ENCODE measurements around the gene RPL34. TPM values are rescaled to one million over a fixed set of nuclear protein-coding genes. Genes with fewer than 3 reads are reported as not detected.

Gene RPL34
- total RNA-seq, 2 donors from 2014 or later: 1,481 to 2,007 TPM

DNA sequence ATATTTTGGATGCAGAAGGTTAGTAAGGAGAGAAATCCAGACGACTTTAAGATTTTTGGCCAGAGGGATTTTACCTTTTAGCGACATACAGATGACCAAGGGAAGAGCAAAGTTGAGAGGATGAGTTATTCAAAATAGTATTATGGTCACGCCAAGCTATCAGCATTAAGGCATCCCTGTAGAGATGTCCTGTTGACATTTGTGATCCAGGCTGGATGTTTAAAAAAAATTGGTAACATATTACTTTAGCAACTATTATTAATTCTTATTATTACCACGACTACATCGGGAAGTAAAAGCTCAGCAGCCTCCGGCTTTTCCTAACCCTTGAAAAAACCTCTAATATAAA lies 29.5 kb downstream of the RPL34 start:
- no peaks in the 10 kb centered on the region for H3K9me3 Mint-ChIP-seq
- H3K27ac Mint-ChIP-seq: peak overlapping the region; percentile 98
- peaks cover 24% of the 10 kb centered on the region for H3K36me3 Mint-ChIP-seq (ENCODE audit: low read depth)
- peak; percentile 2 for ATAC-seq (replicated peaks)
- peak overlapping the region; percentile 97 for H3K4me3 Mint-ChIP-seq
- H3K4me1 Mint-ChIP-seq: peaks cover 21% of the 10 kb centered on the region
- no peaks in the 10 kb centered on the region for H3K27me3 Mint-ChIP-seq

DNA sequence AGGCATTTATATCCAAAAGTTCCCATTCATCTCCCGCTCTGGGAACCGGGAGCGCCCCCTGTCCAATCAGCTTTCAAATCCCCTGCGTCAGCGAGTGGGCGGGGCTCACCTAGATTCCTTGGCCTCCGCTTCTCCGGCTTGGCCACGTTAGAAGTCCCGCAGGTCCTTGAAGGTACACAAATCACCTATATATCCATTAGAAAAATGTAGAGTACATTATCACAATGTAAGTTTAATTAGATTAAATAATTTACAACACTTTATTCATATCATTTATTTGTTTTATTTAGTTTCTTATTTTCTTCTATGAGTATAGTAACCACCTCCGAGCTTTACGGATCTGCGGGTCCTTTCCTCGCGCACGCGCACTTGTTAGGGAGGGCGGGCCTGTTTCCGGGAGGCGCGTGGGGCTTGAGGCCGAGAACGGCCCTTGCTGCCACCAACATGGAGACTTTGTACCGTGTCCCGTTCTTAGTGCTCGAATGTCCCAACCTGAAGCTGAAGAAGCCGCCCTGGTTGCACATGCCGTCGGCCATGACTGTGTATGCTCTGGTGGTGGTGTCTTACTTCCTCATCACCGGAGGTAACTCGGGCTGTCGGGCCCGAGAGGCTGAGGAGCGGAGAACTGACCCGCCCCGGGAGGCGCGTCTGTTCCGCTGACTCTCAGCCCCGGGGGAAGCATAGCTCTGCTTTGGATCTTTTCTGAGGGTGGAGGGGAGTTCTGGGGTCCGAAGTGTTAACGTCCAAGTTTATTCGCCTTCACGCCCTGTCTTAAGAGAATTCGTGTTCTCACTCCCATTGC lies 30.0 kb downstream of the RPL34 start, which contains the start of gene OSTC:
OSTC (plus strand) TSS at position 388 of the 802 bp plus-strand sequence; CDS start at position 445, 57 bp downstream.
- Mint-ChIP-seq H3K27ac (peak within 1 kb of the TSS; percentile 98), H3K36me3 (ENCODE audit: low read depth) (peaks cover 30% of the 10 kb centered on the region), H3K27me3 (no peaks in the 10 kb centered on the region), H3K4me3 (peak within 1 kb of the TSS; percentile 97), H3K9me3 (no peaks in the 10 kb centered on the region), H3K4me1 (peaks cover 21% of the 10 kb centered on the region)
- ATAC-seq (replicated peaks): peak; percentile 93

DNA sequence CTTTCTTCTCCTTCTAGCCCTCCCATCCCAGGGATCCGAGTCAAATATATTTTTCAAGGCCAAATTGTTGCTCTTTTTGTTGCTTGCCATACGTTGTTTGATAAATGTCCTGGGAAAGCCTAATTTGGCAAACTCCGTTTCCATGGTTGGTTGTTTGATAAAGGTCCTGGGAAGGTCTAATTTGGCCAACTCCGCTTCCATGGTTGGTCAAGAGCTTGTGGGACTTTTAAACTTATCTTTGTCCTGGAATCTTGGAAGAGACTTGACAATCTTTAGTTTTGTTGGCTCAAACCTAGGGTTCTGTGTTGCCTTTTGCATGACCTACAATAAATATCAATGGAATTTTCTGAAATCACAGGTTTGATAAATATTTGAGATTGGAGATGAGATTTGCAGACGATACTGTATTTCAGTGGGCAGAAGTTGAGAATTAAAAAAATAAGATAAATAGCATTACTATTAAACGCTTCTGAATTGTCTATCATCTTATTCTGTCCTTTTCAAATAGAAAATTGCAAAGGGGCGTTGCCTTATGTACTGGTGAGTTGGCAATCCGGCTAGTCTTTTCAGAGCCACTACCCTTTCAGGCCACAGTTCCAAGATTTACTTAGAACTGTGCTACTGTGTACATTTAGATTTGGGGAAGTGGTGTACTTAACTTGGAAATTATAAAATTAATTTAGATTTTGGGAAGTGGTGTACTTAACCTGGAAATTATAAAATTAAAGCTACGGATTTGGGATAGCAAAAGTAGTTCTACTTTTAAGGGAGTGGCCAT lies 30.8 kb downstream of the RPL34 start:
- H3K4me1 Mint-ChIP-seq: peaks cover 21% of the 10 kb centered on the region
- H3K27ac Mint-ChIP-seq: peak overlapping the region; percentile 98
- peaks cover 38% of the 10 kb centered on the region for H3K36me3 Mint-ChIP-seq (ENCODE audit: low read depth)
- no peaks in the 10 kb centered on the region for H3K9me3 Mint-ChIP-seq
- no peak for ATAC-seq (replicated peaks)
- no peaks in the 10 kb centered on the region for H3K27me3 Mint-ChIP-seq
- H3K4me3 Mint-ChIP-seq: peak overlapping the region; percentile 97

DNA sequence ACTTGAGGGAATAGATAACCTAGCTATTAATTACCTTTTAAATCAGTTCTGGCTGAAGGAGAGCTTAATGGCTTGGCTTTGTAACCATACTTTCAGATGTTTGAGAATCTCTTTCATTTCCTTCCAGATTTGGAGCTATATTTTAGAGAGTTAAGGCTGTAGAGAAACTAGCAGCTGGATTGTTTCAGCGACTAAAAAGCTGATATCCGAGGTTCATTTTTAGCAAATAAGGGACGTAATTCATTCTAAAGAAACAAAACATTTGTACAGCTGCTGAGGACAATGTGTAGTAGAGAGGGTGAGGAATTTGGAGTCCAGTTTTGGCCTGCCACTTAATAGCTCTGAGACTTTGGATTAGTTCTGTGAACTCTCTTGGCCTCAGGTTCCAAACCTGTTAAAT lies 42.3 kb downstream of the RPL34 start:
- Mint-ChIP-seq H3K9me3 (no peaks in the 10 kb centered on the region), H3K4me1 (peaks cover 5% of the 10 kb centered on the region), H3K27me3 (no peaks in the 10 kb centered on the region), H3K36me3 (ENCODE audit: low read depth) (peaks cover 97% of the 10 kb centered on the region), H3K4me3 (no peak overlapping the region), H3K27ac (no peak overlapping the region)
- no peak for ATAC-seq (replicated peaks)

DNA sequence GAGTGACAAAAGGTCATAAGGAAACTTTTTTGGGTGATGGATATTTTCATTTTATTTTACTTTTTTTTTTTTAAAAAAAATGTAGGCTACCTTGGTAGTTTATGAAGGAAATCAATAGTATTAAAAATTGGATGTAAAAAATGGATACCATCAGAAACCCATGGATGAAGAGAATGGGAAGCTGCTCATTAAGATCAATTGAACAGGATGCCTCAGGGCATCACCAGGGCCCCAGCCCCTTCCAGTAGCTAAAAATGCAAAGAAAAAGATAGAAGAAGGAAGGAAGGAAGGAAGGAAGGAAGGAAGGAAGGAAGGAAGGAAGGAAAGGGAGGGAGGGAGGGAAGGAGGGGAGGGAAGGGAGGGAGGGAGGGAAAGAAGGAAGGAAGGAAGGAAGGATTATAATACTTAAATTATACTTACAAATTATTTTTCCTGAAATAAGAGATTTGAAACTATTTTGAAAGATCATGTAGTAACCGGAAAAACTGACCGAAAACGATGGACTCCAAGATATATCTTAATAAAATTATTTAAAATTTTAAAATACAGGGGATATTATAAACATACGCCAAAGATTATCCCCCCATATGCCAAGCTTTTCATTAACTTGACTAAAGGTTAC lies 54.1 kb downstream of the RPL34 start:
- Mint-ChIP-seq H3K4me3 (no peak overlapping the region), H3K4me1 (no peaks in the 10 kb centered on the region), H3K27ac (no peak overlapping the region), H3K36me3 (ENCODE audit: low read depth) (peaks cover 28% of the 10 kb centered on the region), H3K9me3 (no peaks in the 10 kb centered on the region), H3K27me3 (no peaks in the 10 kb centered on the region)
- no peak for ATAC-seq (replicated peaks)

Other genes with a start within 250 kb of the RPL34 start
- gene OSTC, start 30.0 kb downstream of the RPL34 start, total RNA-seq: 10 to 100 TPM; 48.8 to 69.7 TPM
- gene ETNPPL, start 142.5 kb downstream of the RPL34 start, total RNA-seq: not detected

Data from activated T-helper 17 cell treated with anti-CD3 and anti-CD28 coated beads, Interleukin-2, amount 50 U/mL, for 72 hours (primary cell).